CD4-positive, alpha-beta T cell (primary cell): Measurements from ENCODE around the gene ZEB2. TPM values are rescaled to one million over a fixed set of nuclear protein-coding genes. Genes with fewer than 3 reads are reported as not detected.

ENCODE experiments used
- ATAC-seq: fragments of 200-7000 bp; cut with Tn5 transposase; one replicate; pipeline ENCODE4 v1.10.0; 2022; ENCODE audit warnings: mild to moderate bottlenecking; ENCODE audit not compliant: poor library complexity
- CTCF ChIA-PET: fragments of 350-600 bp; sonication (Branson Sonifier 250); formaldehyde crosslinking; loops from one replicate; lab custom pipeline; 2021; ENCODE audit warnings: antibody characterized with exemption, inconsistent platforms; lab: Charles Lee
- POLR2A ChIA-PET: fragments of 350-600 bp; sonication (Branson Sonifier 250); formaldehyde crosslinking; loops from one replicate; lab custom pipeline; 2021; ENCODE audit warnings: antibody characterized with exemption, inconsistent platforms; lab: Charles Lee
- DNase-seq, 14 experiments: peaks; one replicate each; pipeline ENCODE4 v3.0.0-alpha.2; 2013 to 2020; ENCODE audit warnings: mixed read lengths in 2 of 14
- H3K27ac ChIP-seq, 2 donors: one replicate each; pipeline versions ENCODE4 v1.5.1 to v1.7.0; 2013; ENCODE audit warnings: low read length in 2 of 2, low read depth in 1 of 2, mild to moderate bottlenecking in 1 of 2
- H3K27me3 ChIP-seq, 2 experiments: 1 replicate in 1 of 2; 2 replicates in 1 of 2; pipeline versions ENCODE4 v1.6.1 to v1.7.0; 2013; ENCODE audit warnings: low read length in 2 of 2, control low read depth in 1 of 2, mild to moderate bottlenecking in 1 of 2, moderate library complexity in 1 of 2; ENCODE audit not compliant: insufficient read depth in 2 of 2, control insufficient read depth in 1 of 2
- H3K36me3 ChIP-seq: one replicate; pipeline ENCODE4 v1.6.1; 2013; ENCODE audit warnings: low read length, control low read depth; ENCODE audit not compliant: insufficient read depth
- H3K4me1 ChIP-seq: one replicate; pipeline ENCODE4 v1.6.1; 2013; ENCODE audit warnings: low read length, control low read depth; ENCODE audit not compliant: insufficient read depth
- H3K4me3 ChIP-seq: one replicate; pipeline ENCODE4 v1.5.1; 2013; ENCODE audit warnings: mild to moderate bottlenecking, low read length, moderate library complexity
- H3K9me3 ChIP-seq, 2 experiments: 1 replicate in 1 of 2; 2 replicates in 1 of 2; pipeline versions ENCODE4 v1.6.1 to v1.7.0; 2013; ENCODE audit warnings: low read length in 2 of 2, mild to moderate bottlenecking in 2 of 2, control low read depth in 1 of 2, moderate library complexity in 1 of 2; ENCODE audit not compliant: control insufficient read depth in 1 of 2, insufficient read depth in 1 of 2
- H3K27ac Mint-ChIP-seq: one replicate; pipeline ENCODE4 v1.8.0; 2020; ENCODE audit warnings: mixed read lengths
- H3K27me3 Mint-ChIP-seq: one replicate; pipeline ENCODE4 v1.8.0; 2021; ENCODE audit warnings: mixed read lengths
- H3K36me3 Mint-ChIP-seq: one replicate; pipeline ENCODE4 v1.8.0; 2021; ENCODE audit warnings: low read depth, mixed read lengths
- H3K4me1 Mint-ChIP-seq: one replicate; pipeline ENCODE4 v1.8.0; 2021; ENCODE audit warnings: low read depth, mixed read lengths
- H3K4me3 Mint-ChIP-seq: one replicate; pipeline ENCODE4 v1.8.0; 2020; ENCODE audit warnings: mild to moderate bottlenecking, mixed read lengths
- H3K9me3 Mint-ChIP-seq: one replicate; pipeline ENCODE4 v1.8.0; 2020; ENCODE audit warnings: mixed read lengths
- intact Hi-C, 2 experiments: fragments of 100-400 bp; cut with DNase I in 1 of 2; cut with micrococcal nuclease in 1 of 2; formaldehyde crosslinking; loops; one replicate each; pipeline versions ENCODE4 v1.15.1 to v1.9.0; 2023 to 2025; cut with DNase I, micrococcal nuclease
- total RNA-seq, 174 experiments: library from RNA in 2 of 174; stranded (reverse) in 2 of 174; gene quantifications; one replicate each; pipeline ENCODE4 v1.2.3 and lab custom pipeline; 2021 to 2026
- TF ChIP-seq, protein P1 (sequence below): fragments of 200-600 bp; IDR thresholded peaks from one replicate; pipeline ENCODE4 v1.8.0; 2022; ENCODE audit warnings: antibody characterized with exemption, mild to moderate bottlenecking

Gene ZEB2
- total RNA-seq, 2 experiments from 2014 or later, result 12.3 to 13.4 TPM

DNA sequence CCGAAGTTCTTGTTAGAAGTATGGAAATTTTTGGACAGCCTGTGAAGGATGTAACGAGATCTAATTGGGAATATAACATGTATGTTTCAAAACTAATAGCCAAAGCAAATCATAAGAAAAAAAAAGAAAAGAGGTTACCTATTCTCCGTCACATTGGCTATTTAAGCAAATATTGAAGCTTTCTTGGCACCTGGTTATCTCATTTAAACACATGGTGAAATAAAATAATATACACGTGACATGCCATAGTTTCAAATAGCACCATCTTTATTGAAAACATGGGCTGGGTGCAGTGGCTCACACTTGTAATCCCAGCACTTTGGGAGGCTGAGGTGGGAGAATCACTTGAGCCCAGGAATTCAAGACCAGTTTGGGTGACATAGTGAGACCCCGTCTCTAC lies 56.7 kb downstream of the ZEB2 start:
- DNase-seq (no peak), ATAC-seq (no peak)
- TF ChIP-seq, protein P1, sequence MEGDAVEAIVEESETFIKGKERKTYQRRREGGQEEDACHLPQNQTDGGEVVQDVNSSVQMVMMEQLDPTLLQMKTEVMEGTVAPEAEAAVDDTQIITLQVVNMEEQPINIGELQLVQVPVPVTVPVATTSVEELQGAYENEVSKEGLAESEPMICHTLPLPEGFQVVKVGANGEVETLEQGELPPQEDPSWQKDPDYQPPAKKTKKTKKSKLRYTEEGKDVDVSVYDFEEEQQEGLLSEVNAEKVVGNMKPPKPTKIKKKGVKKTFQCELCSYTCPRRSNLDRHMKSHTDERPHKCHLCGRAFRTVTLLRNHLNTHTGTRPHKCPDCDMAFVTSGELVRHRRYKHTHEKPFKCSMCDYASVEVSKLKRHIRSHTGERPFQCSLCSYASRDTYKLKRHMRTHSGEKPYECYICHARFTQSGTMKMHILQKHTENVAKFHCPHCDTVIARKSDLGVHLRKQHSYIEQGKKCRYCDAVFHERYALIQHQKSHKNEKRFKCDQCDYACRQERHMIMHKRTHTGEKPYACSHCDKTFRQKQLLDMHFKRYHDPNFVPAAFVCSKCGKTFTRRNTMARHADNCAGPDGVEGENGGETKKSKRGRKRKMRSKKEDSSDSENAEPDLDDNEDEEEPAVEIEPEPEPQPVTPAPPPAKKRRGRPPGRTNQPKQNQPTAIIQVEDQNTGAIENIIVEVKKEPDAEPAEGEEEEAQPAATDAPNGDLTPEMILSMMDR, result no peak
- Mint-ChIP-seq H3K27ac (no peak overlapping the region), H3K27me3 (no peaks in the 10 kb centered on the region), H3K4me1 (peaks cover 5% of the 10 kb centered on the region), H3K36me3 (no peaks in the 10 kb centered on the region), H3K4me3 (no peak overlapping the region), H3K9me3 (no peaks in the 10 kb centered on the region)
- Histone ChIP-seq H3K36me3 (no peaks in the 10 kb centered on the region), H3K27me3 (no peaks in the 10 kb centered on the region), H3K27ac (no peak overlapping the region), H3K4me1 (no peaks in the 10 kb centered on the region), H3K9me3 (no peaks in the 10 kb centered on the region), H3K4me3 (no peak overlapping the region)
- POLR2A ChIA-PET, result no interaction called here
- intact Hi-C loops, result no loop called here
- CTCF ChIA-PET, result interaction anchor here (0.9 kb wide), 1 partner anchor 16 kb away, joined by 3 read pairs; no protein-coding TSS in a partner anchor

DNA sequence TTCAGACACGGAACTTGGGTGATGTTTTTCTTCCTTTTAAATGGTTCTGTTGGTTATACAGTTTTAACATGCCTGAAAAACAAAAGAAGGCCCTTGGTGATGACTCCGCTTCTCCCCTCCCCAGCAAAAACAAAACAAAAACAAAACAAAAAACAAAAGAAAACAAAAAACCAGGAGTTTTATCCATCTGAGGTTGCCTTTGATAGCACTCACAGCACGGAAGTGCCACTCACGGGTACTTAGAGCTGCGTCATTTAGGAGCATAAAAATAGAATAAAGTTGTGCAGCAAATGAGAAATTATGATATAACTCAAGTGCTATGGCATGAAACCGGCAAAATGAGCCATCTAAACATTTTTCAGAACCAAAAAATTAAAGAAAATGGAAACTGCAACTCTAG lies 57.7 kb downstream of the ZEB2 start:
- ChIA-PET CTCF (no interaction called here), POLR2A (no interaction called here)
- TF ChIP-seq, protein P1, result no peak
- H3K27me3 ChIP-seq, result no peaks in the 10 kb centered on the region
- Mint-ChIP-seq H3K27ac (no peak overlapping the region), H3K4me1 (peaks cover 5% of the 10 kb centered on the region), H3K9me3 (no peaks in the 10 kb centered on the region), H3K4me3 (no peak overlapping the region), H3K27me3 (no peaks in the 10 kb centered on the region), H3K36me3 (no peaks in the 10 kb centered on the region)
- no peaks in the 10 kb centered on the region for H3K36me3 ChIP-seq
- intact Hi-C loops, result no loop called here
- H3K9me3 ChIP-seq, result no peaks in the 10 kb centered on the region
- ATAC-seq (no peak), DNase-seq (peak in 1 of 14 experiments; percentile 28)
- no peak overlapping the region for H3K27ac ChIP-seq
- H3K4me1 ChIP-seq, result no peaks in the 10 kb centered on the region
- H3K4me3 ChIP-seq, result no peak overlapping the region

DNA sequence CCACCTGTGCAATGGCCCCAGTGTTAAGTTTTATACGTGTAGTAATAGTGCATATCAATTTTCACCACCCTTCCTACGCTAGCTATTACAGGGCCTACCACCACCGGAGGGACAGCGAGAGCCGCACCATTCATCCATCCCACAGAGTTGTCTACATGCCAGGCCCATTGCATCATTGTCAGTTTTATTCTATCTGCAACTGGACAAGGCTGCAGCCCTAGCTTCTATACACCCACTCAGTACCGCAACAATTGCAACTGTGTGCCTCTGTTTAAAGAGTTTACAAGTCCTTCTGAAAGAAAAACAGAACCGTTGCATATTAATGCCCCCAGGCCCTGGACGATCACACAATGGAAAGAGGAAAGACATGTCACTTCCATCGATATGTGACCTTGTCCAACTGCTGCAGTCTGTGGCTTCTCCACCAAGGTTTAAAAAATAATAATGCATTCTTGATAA lies 58.6 kb downstream of the ZEB2 start:
- DNase-seq (no peak), ATAC-seq (no peak)
- no peaks in the 10 kb centered on the region for H3K36me3 ChIP-seq
- POLR2A ChIA-PET, result no interaction called here
- no peak overlapping the region for H3K27ac ChIP-seq
- CTCF ChIA-PET, result no interaction called here
- TF ChIP-seq, protein P1, result no peak
- no peaks in the 10 kb centered on the region for H3K4me1 ChIP-seq
- H3K36me3 Mint-ChIP-seq, result no peaks in the 10 kb centered on the region
- H3K9me3 ChIP-seq, result no peaks in the 10 kb centered on the region
- intact Hi-C loops, result no loop called here
- H3K27ac Mint-ChIP-seq, result no peak overlapping the region
- H3K4me1 Mint-ChIP-seq, result peaks cover 5% of the 10 kb centered on the region
- no peaks in the 10 kb centered on the region for H3K9me3 Mint-ChIP-seq
- no peaks in the 10 kb centered on the region for H3K27me3 Mint-ChIP-seq
- no peak overlapping the region for H3K4me3 Mint-ChIP-seq
- no peak overlapping the region for H3K4me3 ChIP-seq
- no peaks in the 10 kb centered on the region for H3K27me3 ChIP-seq
